Neural progenitor cell (in vitro differentiated cells): Measurements from ENCODE around the gene IL22RA2. TPM values are rescaled to one million over a fixed set of nuclear protein-coding genes. Genes with fewer than 3 reads are reported as not detected.

Experiments used
- DNase-seq: peaks from one replicate; pipeline ENCODE4 v3.0.0-alpha.2; 2016; ENCODE audit warnings: low spot score
- H2AFZ ChIP-seq: fragments of 200-600 bp; sonication (generic); replicated peaks from 2 replicates; pipeline ENCODE4 v1.6.1; 2016; ENCODE audit warnings: antibody characterized with exemption
- H3F3A ChIP-seq: fragments of 200-600 bp; sonication (generic); 2 replicates; pipeline ENCODE4 v1.6.1; 2016; ENCODE audit warnings: antibody characterized with exemption, low read depth
- H3K27ac ChIP-seq: fragments of 200-600 bp; sonication (generic); 2 replicates; pipeline ENCODE4 v1.5.1; 2016; ENCODE audit warnings: mild to moderate bottlenecking
- H3K27me3 ChIP-seq: fragments of 200-600 bp; sonication (generic); 2 replicates; pipeline ENCODE4 v1.6.1; 2016; ENCODE audit warnings: mild to moderate bottlenecking, moderate library complexity
- H3K36me3 ChIP-seq: fragments of 200-600 bp; sonication (generic); 2 replicates; pipeline ENCODE4 v1.5.1; 2016
- H3K4me1 ChIP-seq: fragments of 200-600 bp; sonication (generic); 2 replicates; pipeline ENCODE4 v1.6.1; 2016; ENCODE audit warnings: mixed run types
- H3K4me2 ChIP-seq: fragments of 200-600 bp; sonication (generic); 2 replicates; pipeline ENCODE4 v1.6.1; 2016
- H3K4me3 ChIP-seq: fragments of 200-600 bp; sonication (generic); 2 replicates; pipeline ENCODE4 v1.5.1; 2016
- H3K79me2 ChIP-seq: fragments of 200-600 bp; sonication (generic); 2 replicates; pipeline ENCODE4 v1.6.1; 2016; ENCODE audit warnings: low read depth
- H3K9ac ChIP-seq: fragments of 200-600 bp; sonication (generic); 2 replicates; pipeline ENCODE4 v1.6.1; 2016
- H3K9me3 ChIP-seq: fragments of 200-600 bp; sonication (generic); 2 replicates; pipeline ENCODE4 v1.5.1; 2016; ENCODE audit warnings: low read depth
- H4K20me1 ChIP-seq: fragments of 200-600 bp; sonication (generic); 2 replicates; pipeline ENCODE4 v1.6.1; 2016; ENCODE audit warnings: low read depth
- H3K27ac Mint-ChIP-seq: 3 replicates; pipeline ENCODE4 v1.8.0; 2021; ENCODE audit warnings: mixed read lengths
- H3K27me3 Mint-ChIP-seq: 2 replicates; pipeline ENCODE4 v1.8.0; 2022; ENCODE audit warnings: low read depth, mild to moderate bottlenecking, inconsistent platforms, moderate library complexity, mixed read lengths; ENCODE audit not compliant: insufficient read depth
- H3K36me3 Mint-ChIP-seq: 3 replicates; pipeline ENCODE4 v1.8.0; 2021; ENCODE audit warnings: mixed read lengths
- H3K4me1 Mint-ChIP-seq: 3 replicates; pipeline ENCODE4 v1.8.0; 2021; ENCODE audit warnings: mixed read lengths
- H3K4me3 Mint-ChIP-seq: 3 replicates; pipeline ENCODE4 v1.8.0; 2021; ENCODE audit warnings: mild to moderate bottlenecking, moderate library complexity, mixed read lengths
- H3K9me3 Mint-ChIP-seq: 3 replicates; pipeline ENCODE4 v1.8.0; 2020; ENCODE audit warnings: mixed read lengths
- CTCF ChIP-seq: fragments of 200-600 bp; sonication (generic); IDR thresholded peaks from 2 replicates; pipeline ENCODE4 v1.5.1; 2017; ENCODE audit warnings: antibody characterized with exemption, mild to moderate bottlenecking
- EZH2 ChIP-seq: fragments of 200-600 bp; sonication (generic); IDR thresholded peaks from 2 replicates; pipeline ENCODE4 v1.6.1; 2017; ENCODE audit warnings: antibody characterized with exemption, mild to moderate bottlenecking, moderate library complexity
- EZH2phosphoT487 ChIP-seq: fragments of 200-600 bp; sonication (generic); IDR thresholded peaks from 2 replicates; pipeline ENCODE4 v1.6.1; 2017; ENCODE audit warnings: antibody characterized with exemption
- total RNA-seq: library from RNA; depleted of rRNA; stranded (reverse); fragments of >200 nt; gene quantifications from 2 replicates; pipeline ENCODE4 v1.2.3, GENCODE V29; 2015; ENCODE audit warnings: low replicate concordance

The IL22RA2 gene
- total RNA-seq, 1 donor from 2014 or later = not detected

GRCh38 chr6:137136065-137136464 lies 37.4 kb downstream of the IL22RA2 start:
- DNase-seq = no peak

GRCh38 chr6:137134483-137134882 lies 39.0 kb downstream of the IL22RA2 start:
- peaks cover 19% of the 10 kb centered on the region for H3K9me3 Mint-ChIP-seq
- no peaks in the 10 kb centered on the region for H3K27me3 Mint-ChIP-seq
- Histone ChIP-seq H3K27me3 (no peaks in the 10 kb centered on the region), H3K36me3 (no peaks in the 10 kb centered on the region), H3F3A (no peaks in the 10 kb centered on the region), H3K4me1 (no peaks in the 10 kb centered on the region), H3K4me3 (no peak overlapping the region), H3K4me2 (no peak overlapping the region), H3K79me2 (no peaks in the 10 kb centered on the region), H3K9ac (no peak overlapping the region), H3K9me3 (peaks cover 5% of the 10 kb centered on the region), H3K27ac (no peak overlapping the region), H2AFZ (no peak overlapping the region), H4K20me1 (no peaks in the 10 kb centered on the region)
- H3K36me3 Mint-ChIP-seq = no peaks in the 10 kb centered on the region
- TF ChIP-seq EZH2phosphoT487 (no peak), CTCF (no peak), EZH2 (no peak)
- no peaks in the 10 kb centered on the region for H3K4me1 Mint-ChIP-seq
- no peak overlapping the region for H3K27ac Mint-ChIP-seq
- no peak overlapping the region for H3K4me3 Mint-ChIP-seq
- no peak for DNase-seq

More at GRCh38 chr6:137136065-137136464, 37.4 kb downstream of the IL22RA2 start:
- H3K27me3 ChIP-seq = no peaks in the 10 kb centered on the region
- no peak overlapping the region for H2AFZ ChIP-seq
- peaks cover 5% of the 10 kb centered on the region for H3K9me3 ChIP-seq
- H3F3A ChIP-seq = no peaks in the 10 kb centered on the region
- TF ChIP-seq EZH2phosphoT487 = no peak
- no peak for TF ChIP-seq CTCF
- TF ChIP-seq EZH2 = no peak
- H3K36me3 Mint-ChIP-seq = no peaks in the 10 kb centered on the region
- no peaks in the 10 kb centered on the region for H3K36me3 ChIP-seq
- no peaks in the 10 kb centered on the region for H3K79me2 ChIP-seq
- H3K27ac Mint-ChIP-seq = no peak overlapping the region
- H3K4me1 ChIP-seq = no peaks in the 10 kb centered on the region
- H3K4me2 ChIP-seq = no peak overlapping the region
- no peak overlapping the region for H3K4me3 ChIP-seq
- H3K9me3 Mint-ChIP-seq = peaks cover 19% of the 10 kb centered on the region
- no peak overlapping the region for H3K27ac ChIP-seq
- no peaks in the 10 kb centered on the region for H3K27me3 Mint-ChIP-seq
- no peaks in the 10 kb centered on the region for H3K4me1 Mint-ChIP-seq
- no peak overlapping the region for H3K9ac ChIP-seq
- no peaks in the 10 kb centered on the region for H4K20me1 ChIP-seq
- no peak overlapping the region for H3K4me3 Mint-ChIP-seq

- TF ChIP-seq CTCF (no peak), EZH2phosphoT487 (no peak), EZH2 (no peak)
These were observed 40.3 kb downstream of the IL22RA2 start for GRCh38 chr6:137133122-137133521.

More at GRCh38 chr6:137133122-137133521, 40.3 kb downstream of the IL22RA2 start:
- Histone ChIP-seq H3F3A (no peaks in the 10 kb centered on the region), H3K9ac (no peak overlapping the region), H4K20me1 (no peaks in the 10 kb centered on the region), H3K36me3 (no peaks in the 10 kb centered on the region), H3K27me3 (no peaks in the 10 kb centered on the region), H3K27ac (no peak overlapping the region), H3K4me1 (no peaks in the 10 kb centered on the region), H3K4me2 (no peak overlapping the region), H3K4me3 (no peak overlapping the region), H2AFZ (no peak overlapping the region), H3K79me2 (no peaks in the 10 kb centered on the region), H3K9me3 (peaks cover 5% of the 10 kb centered on the region)
- Mint-ChIP-seq H3K27me3 (no peaks in the 10 kb centered on the region), H3K4me1 (no peaks in the 10 kb centered on the region), H3K9me3 (peaks cover 28% of the 10 kb centered on the region), H3K27ac (no peak overlapping the region), H3K4me3 (no peak overlapping the region), H3K36me3 (no peaks in the 10 kb centered on the region)
- DNase-seq = no peak
